GM23338 (cell line): Measurements from ENCODE around the gene DEK. TPM values are rescaled to one million over a fixed set of nuclear protein-coding genes. Genes with fewer than 3 reads are reported as not detected.

Source experiments
- ATAC-seq: fragments of 200-7000 bp; cut with Tn5 transposase; 3 replicates; pipeline ENCODE4 v1.9.1; 2020
- DNase-seq: peaks from one replicate; pipeline ENCODE4 v3.0.0-alpha.2; 2015; ENCODE audit warnings: low spot score
- H2AFZ ChIP-seq: fragments of 200-600 bp; sonication (generic); 2 replicates; pipeline ENCODE4 v1.8.0; 2016; ENCODE audit warnings: antibody characterized with exemption, mild to moderate bottlenecking, moderate library complexity
- H3F3A ChIP-seq: fragments of 200-600 bp; sonication (generic); replicated peaks from 2 replicates; pipeline ENCODE4 v1.8.0; 2017; ENCODE audit warnings: antibody characterized with exemption, mixed run types, low read depth
- H3K27ac ChIP-seq: fragments of 200-600 bp; sonication (generic); 2 replicates; pipeline ENCODE4 v1.6.1; 2016; ENCODE audit warnings: low read depth
- H3K27me3 ChIP-seq: fragments of 200-600 bp; sonication (generic); 2 replicates; pipeline ENCODE4 v1.8.0; 2016; ENCODE audit warnings: mild to moderate bottlenecking, mixed run types, moderate library complexity; ENCODE audit not compliant: insufficient read depth
- H3K36me3 ChIP-seq: fragments of 200-600 bp; sonication (generic); 2 replicates; pipeline ENCODE4 v1.8.0; 2016; ENCODE audit warnings: mild to moderate bottlenecking; ENCODE audit not compliant: insufficient read depth
- H3K4me1 ChIP-seq: fragments of 200-600 bp; sonication (generic); 2 replicates; pipeline ENCODE4 v1.8.0; 2016; ENCODE audit warnings: mild to moderate bottlenecking, moderate library complexity; ENCODE audit not compliant: insufficient read depth
- H3K4me2 ChIP-seq: fragments of 200-600 bp; sonication (generic); 2 replicates; pipeline ENCODE4 v1.7.1; 2017; ENCODE audit warnings: mixed run types
- H3K4me3 ChIP-seq: fragments of 200-600 bp; sonication (generic); 2 replicates; pipeline ENCODE4 v1.6.1; 2016; ENCODE audit warnings: mixed run types
- H3K79me2 ChIP-seq: fragments of 200-600 bp; sonication (generic); replicated peaks from 2 replicates; pipeline ENCODE4 v1.8.0; 2017; ENCODE audit warnings: mild to moderate bottlenecking; ENCODE audit not compliant: insufficient read depth
- H3K9me2 ChIP-seq: fragments of 200-600 bp; sonication (generic); 2 replicates; pipeline ENCODE4 v1.8.0; 2017; ENCODE audit not compliant: insufficient read depth
- H4K20me1 ChIP-seq: fragments of 200-600 bp; sonication (generic); replicated peaks from 2 replicates; pipeline ENCODE4 v1.8.0; 2017; ENCODE audit warnings: mild to moderate bottlenecking; ENCODE audit not compliant: insufficient read depth
- H3K27ac Mint-ChIP-seq: 2 replicates; pipeline ENCODE4 v1.8.0; 2020; ENCODE audit warnings: inconsistent platforms, mild to moderate bottlenecking, moderate library complexity, mixed read lengths
- H3K27me3 Mint-ChIP-seq: 3 replicates; pipeline ENCODE4 v1.8.0; 2022; ENCODE audit warnings: low read depth, mild to moderate bottlenecking, moderate library complexity, mixed read lengths, inconsistent platforms; ENCODE audit not compliant: insufficient read depth, poor library complexity
- H3K36me3 Mint-ChIP-seq: 3 replicates; pipeline ENCODE4 v1.8.0; 2021; ENCODE audit warnings: low read depth, mild to moderate bottlenecking, inconsistent platforms, moderate library complexity, mixed read lengths
- H3K4me1 Mint-ChIP-seq: 3 replicates; pipeline ENCODE4 v1.8.0; 2020; ENCODE audit warnings: mild to moderate bottlenecking, inconsistent platforms, mixed read lengths
- H3K4me3 Mint-ChIP-seq: 3 replicates; pipeline ENCODE4 v1.8.0; 2021; ENCODE audit warnings: moderate library complexity, mild to moderate bottlenecking, inconsistent platforms, mixed read lengths
- H3K9me3 Mint-ChIP-seq: 3 replicates; pipeline ENCODE4 v1.8.0; 2020; ENCODE audit warnings: moderate library complexity, mild to moderate bottlenecking, inconsistent platforms, mixed read lengths
- CREB1 ChIP-seq: fragments of 250-450 bp; sonication (Bioruptor Pico); IDR thresholded peaks from 2 replicates; pipeline ENCODE4 v1.5.0; 2020; ENCODE audit warnings: low read depth, mild to moderate bottlenecking, moderate library complexity
- CTCF ChIP-seq, 2 experiments: fragments of 200-600 bp in 1 of 2; sonication (generic) in 1 of 2; conservative IDR thresholded peaks; 2 replicates each; pipeline versions ENCODE4 v1.5.1 to v1.6.1; 2016 to 2017; ENCODE audit warnings: antibody characterized with exemption in 2 of 2, low read depth in 2 of 2, mild to moderate bottlenecking in 2 of 2, moderate library complexity in 1 of 2
- ETS1 ChIP-seq: IDR thresholded peaks from 2 replicates; pipeline ENCODE4 v1.6.1; 2016; ENCODE audit warnings: antibody characterized with exemption
- EZH2 ChIP-seq: fragments of 200-600 bp; sonication (generic); IDR thresholded peaks from one replicate; pipeline ENCODE4 v1.8.0; 2017; ENCODE audit warnings: antibody characterized with exemption, mild to moderate bottlenecking, low read depth; ENCODE audit not compliant: unreplicated experiment
- EZH2phosphoT487 ChIP-seq: fragments of 200-600 bp; sonication (generic); IDR thresholded peaks from one replicate; pipeline ENCODE4 v1.8.1; 2018; ENCODE audit warnings: antibody characterized with exemption; ENCODE audit not compliant: unreplicated experiment
- JUNB ChIP-seq: IDR thresholded peaks from one replicate; pipeline ENCODE4 v1.6.1; 2016; ENCODE audit warnings: antibody characterized with exemption; ENCODE audit not compliant: unreplicated experiment
- NANOG ChIP-seq: IDR thresholded peaks from 2 replicates; pipeline ENCODE4 v1.6.1; 2016; ENCODE audit warnings: antibody characterized with exemption, borderline replicate concordance
- POLR2AphosphoS5 ChIP-seq: IDR thresholded peaks from 2 replicates; pipeline ENCODE4 v1.6.1; 2016; ENCODE audit warnings: antibody characterized with exemption, low read depth
- REST ChIP-seq: IDR thresholded peaks from one replicate; pipeline ENCODE4 v1.6.1; 2018; ENCODE audit warnings: antibody characterized with exemption; ENCODE audit not compliant: unreplicated experiment
- STAT1 ChIP-seq: IDR thresholded peaks from one replicate; pipeline ENCODE4 v1.6.1; 2016; ENCODE audit warnings: antibody characterized with exemption; ENCODE audit not compliant: unreplicated experiment
- ZNF114 ChIP-seq: fragments of 250-450 bp; sonication (Bioruptor Pico); IDR thresholded peaks from 2 replicates; pipeline ENCODE4 v1.5.0; 2020; ENCODE audit warnings: mild to moderate bottlenecking, moderate library complexity
- ZNF331 ChIP-seq: fragments of 250-450 bp; sonication (Bioruptor Pico); IDR thresholded peaks from 2 replicates; pipeline ENCODE4 v1.5.0; 2020; ENCODE audit warnings: low read depth, mild to moderate bottlenecking, moderate library complexity
- polyA plus RNA-seq: library from polyadenylated mRNA; unstranded; fragments of >200 nt; fragmentation: Nextera tagmentation; extraction: Ambion mirVana; gene quantifications from 2 replicates; pipeline ENCODE4 v1.2.1, GENCODE V29; 2016
- total RNA-seq: library from RNA; depleted of rRNA; stranded (reverse); fragments of >200 nt; shearing (Covaris generic); gene quantifications from 2 replicates; pipeline ENCODE4 v1.2.3, GENCODE V29; 2014
- TF ChIP-seq, protein P1 (sequence below): fragments of 250-450 bp; sonication (Bioruptor Pico); IDR thresholded peaks from 2 replicates; pipeline ENCODE4 v1.5.0; 2020; ENCODE audit warnings: mild to moderate bottlenecking, moderate library complexity

Gene DEK
- total and polyA plus RNA-seq, 2 experiments from 2014 or later: 218 to 582 TPM

DNA sequence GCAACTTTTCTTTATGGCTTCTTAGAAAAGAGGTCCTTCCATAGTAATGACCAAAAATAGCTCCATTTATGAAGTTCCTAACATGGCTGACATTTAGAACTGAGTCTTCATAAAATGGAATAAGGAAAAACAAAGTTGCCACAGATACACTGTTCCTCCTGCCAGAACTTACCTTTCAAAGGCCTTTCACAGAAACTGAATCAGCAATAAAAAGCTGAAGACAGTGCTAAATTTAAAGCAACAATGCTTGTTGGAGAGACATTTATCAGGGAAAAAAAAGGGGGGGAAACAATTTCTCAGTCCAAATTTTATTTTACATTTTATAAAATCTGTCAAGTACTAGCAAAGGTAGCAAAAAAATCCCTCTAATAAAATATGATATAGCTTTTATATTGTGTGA, 17.3 kb downstream of the DEK start:
- Histone ChIP-seq H3K79me2 (peaks cover 100% of the 10 kb centered on the region), H2AFZ (no peak overlapping the region), H3K4me1 (no peaks in the 10 kb centered on the region), H3K27me3 (no peaks in the 10 kb centered on the region), H3K27ac (no peak overlapping the region), H4K20me1 (peaks cover 25% of the 10 kb centered on the region), H3K36me3 (peaks cover 55% of the 10 kb centered on the region), H3K9me2 (no peaks in the 10 kb centered on the region), H3K4me3 (no peak overlapping the region), H3K4me2 (no peak overlapping the region), H3F3A (no peaks in the 10 kb centered on the region)
- Mint-ChIP-seq H3K9me3 (no peaks in the 10 kb centered on the region), H3K4me1 (peaks cover 14% of the 10 kb centered on the region; the same call in 2 of the 3 replicates), H3K4me3 (no peak overlapping the region), H3K36me3 (peaks cover 95% of the 10 kb centered on the region), H3K27me3 (peaks cover 4% of the 10 kb centered on the region), H3K27ac (peak overlapping the region; percentile 66; the same call in 1 of the 2 replicates)
- ATAC-seq: no peak
- TF ChIP-seq ETS1 (no peak), EZH2phosphoT487 (no peak), EZH2 (no peak), ZNF331 (CRISPR knock-in tag) (no peak), REST (no peak), CTCF (conservative IDR thresholded peaks at IDR 0.05; ENCODE audit: low read depth in 2 of 2) (no peak), STAT1 (no peak), JUNB (no peak), POLR2AphosphoS5 (no peak), NANOG (no peak), CREB1 (CRISPR knock-in tag) (no peak), ZNF114 (CRISPR knock-in tag) (no peak)
- TF ChIP-seq, protein P1, sequence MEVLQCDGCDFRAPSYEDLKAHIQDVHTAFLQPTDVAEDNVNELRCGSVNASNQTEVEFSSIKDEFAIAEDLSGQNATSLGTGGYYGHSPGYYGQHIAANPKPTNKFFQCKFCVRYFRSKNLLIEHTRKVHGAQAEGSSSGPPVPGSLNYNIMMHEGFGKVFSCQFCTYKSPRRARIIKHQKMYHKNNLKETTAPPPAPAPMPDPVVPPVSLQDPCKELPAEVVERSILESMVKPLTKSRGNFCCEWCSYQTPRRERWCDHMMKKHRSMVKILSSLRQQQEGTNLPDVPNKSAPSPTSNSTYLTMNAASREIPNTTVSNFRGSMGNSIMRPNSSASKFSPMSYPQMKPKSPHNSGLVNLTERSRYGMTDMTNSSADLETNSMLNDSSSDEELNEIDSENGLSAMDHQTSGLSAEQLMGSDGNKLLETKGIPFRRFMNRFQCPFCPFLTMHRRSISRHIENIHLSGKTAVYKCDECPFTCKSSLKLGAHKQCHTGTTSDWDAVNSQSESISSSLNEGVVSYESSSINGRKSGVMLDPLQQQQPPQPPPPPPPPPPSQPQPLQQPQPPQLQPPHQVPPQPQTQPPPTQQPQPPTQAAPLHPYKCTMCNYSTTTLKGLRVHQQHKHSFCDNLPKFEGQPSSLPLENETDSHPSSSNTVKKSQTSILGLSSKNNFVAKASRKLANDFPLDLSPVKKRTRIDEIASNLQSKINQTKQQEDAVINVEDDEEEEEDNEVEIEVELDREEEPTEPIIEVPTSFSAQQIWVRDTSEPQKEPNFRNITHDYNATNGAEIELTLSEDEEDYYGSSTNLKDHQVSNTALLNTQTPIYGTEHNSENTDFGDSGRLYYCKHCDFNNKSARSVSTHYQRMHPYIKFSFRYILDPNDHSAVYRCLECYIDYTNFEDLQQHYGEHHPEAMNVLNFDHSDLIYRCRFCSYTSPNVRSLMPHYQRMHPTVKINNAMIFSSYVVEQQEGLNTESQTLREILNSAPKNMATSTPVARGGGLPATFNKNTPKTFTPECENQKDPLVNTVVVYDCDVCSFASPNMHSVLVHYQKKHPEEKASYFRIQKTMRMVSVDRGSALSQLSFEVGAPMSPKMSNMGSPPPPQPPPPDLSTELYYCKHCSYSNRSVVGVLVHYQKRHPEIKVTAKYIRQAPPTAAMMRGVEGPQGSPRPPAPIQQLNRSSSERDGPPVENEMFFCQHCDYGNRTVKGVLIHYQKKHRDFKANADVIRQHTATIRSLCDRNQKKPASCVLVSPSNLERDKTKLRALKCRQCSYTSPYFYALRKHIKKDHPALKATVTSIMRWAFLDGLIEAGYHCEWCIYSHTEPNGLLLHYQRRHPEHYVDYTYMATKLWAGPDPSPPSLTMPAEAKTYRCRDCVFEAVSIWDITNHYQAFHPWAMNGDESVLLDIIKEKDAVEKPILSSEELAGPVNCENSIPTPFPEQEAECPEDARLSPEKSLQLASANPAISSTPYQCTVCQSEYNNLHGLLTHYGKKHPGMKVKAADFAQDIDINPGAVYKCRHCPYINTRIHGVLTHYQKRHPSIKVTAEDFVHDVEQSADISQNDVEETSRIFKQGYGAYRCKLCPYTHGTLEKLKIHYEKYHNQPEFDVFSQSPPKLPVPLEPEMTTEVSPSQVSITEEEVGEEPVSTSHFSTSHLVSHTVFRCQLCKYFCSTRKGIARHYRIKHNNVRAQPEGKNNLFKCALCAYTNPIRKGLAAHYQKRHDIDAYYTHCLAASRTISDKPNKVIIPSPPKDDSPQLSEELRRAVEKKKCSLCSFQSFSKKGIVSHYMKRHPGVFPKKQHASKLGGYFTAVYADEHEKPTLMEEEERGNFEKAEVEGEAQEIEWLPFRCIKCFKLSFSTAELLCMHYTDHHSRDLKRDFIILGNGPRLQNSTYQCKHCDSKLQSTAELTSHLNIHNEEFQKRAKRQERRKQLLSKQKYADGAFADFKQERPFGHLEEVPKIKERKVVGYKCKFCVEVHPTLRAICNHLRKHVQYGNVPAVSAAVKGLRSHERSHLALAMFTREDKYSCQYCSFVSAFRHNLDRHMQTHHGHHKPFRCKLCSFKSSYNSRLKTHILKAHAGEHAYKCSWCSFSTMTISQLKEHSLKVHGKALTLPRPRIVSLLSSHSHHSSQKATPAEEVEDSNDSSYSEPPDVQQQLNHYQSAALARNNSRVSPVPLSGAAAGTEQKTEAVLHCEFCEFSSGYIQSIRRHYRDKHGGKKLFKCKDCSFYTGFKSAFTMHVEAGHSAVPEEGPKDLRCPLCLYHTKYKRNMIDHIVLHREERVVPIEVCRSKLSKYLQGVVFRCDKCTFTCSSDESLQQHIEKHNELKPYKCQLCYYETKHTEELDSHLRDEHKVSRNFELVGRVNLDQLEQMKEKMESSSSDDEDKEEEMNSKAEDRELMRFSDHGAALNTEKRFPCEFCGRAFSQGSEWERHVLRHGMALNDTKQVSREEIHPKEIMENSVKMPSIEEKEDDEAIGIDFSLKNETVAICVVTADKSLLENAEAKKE (CRISPR knock-in tag): no peak
- DNase-seq: no peak
